ENCODE results near the gene RCSD1.

The RCSD1 gene

GRCh38 chr1:167618366-167618765, 11.7 kb upstream of the RCSD1 start:
- DNase-seq (ENCODE audit: low read depth): no peak

- DNase-seq (ENCODE audit: low read depth): no peak
Measured at GRCh38 chr1:167618789-167619188, 11.2 kb upstream of the RCSD1 start.

DNA sequence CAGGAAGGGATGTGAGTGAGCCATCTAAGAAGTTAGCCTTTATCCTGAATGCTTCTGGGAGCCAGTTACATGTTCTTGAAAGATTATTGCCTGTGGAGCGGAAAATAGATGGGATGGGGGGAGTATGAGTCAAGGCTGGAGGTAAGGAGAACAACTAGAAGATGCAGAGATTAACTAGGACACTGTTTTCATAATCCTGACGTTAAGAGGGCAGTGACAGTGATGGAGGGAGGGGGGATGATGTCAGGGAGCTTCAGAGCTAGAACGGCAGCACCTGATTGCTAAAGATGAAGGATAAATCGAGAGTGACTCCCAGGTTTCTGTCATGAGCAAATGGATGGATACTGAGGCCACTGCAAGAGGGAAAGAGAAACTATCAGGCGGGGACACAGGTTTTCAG, 10.0 kb upstream of the RCSD1 start:
- no peak for DNase-seq (ENCODE audit: low read depth)

GRCh38 chr1:167621780-167622313, 8.2 kb upstream of the RCSD1 start:
- DNase-seq (ENCODE audit: low read depth): no peak

DNA sequence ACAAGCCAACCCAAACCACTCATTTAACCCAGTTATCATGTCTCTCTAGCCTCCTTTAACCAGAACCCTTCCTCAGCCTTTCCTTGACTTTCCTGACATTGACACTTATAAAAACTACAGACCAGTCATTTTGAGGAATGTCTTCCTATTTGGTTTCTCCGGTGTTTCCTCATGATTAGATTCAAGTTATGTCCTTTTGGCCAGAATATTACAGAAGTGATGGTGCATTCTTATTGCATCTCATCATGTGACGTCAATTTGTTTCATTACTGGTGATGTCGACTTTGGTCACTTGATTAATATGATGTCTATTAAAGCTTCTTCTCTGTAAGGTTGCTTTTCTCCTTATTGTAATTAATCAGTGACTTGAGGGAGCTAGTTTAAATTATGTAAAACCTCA, 6.1 kb upstream of the RCSD1 start:
- no peak for DNase-seq (ENCODE audit: low read depth)

DNA sequence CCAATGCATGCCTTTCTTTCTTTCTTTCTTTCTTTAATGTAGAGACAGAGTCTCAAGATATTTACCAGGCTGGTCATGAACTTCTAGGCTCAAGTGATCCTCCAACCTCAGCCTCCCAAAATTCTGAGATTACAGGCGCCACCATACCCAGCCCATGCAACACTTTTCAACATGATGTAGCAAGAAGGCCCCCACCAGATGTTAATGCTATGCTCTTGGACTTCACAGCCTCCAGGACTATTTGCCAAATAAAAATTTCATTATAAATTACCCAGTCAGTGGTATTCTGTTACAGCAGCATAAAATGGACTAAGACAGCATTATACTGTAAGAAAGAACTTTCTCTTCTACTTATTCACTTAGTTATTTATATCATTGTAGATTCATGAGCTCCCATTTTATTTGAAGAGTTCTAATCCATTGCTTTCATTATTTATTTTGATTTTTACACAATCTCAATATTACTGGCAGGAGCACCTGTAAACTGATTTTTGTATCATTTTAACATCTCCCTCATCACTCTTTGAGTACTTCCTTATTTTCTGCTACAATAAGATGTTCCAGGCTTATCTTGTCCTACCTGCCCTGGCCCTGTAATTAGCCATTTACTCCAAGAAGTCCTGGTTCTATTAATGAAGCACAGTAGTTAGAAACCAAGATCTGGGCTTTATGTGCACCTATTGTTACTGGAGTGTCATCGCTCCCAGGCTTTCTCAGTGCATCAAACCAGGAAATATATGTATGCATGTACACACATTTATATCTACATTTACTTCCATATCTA, 4.8 kb upstream of the RCSD1 start:
- DNase-seq (ENCODE audit: low read depth): no peak

- no peak for DNase-seq (ENCODE audit: low read depth)
Measured at GRCh38 chr1:167627615-167627864, 2.5 kb upstream of the RCSD1 start.

- no peak for DNase-seq (ENCODE audit: low read depth)
Measured at GRCh38 chr1:167627865-167628641, 2.0 kb upstream of the RCSD1 start.

GRCh38 chr1:167628741-167629515, 1.1 kb upstream of the RCSD1 start:
- no peak for DNase-seq (ENCODE audit: low read depth)

DNA sequence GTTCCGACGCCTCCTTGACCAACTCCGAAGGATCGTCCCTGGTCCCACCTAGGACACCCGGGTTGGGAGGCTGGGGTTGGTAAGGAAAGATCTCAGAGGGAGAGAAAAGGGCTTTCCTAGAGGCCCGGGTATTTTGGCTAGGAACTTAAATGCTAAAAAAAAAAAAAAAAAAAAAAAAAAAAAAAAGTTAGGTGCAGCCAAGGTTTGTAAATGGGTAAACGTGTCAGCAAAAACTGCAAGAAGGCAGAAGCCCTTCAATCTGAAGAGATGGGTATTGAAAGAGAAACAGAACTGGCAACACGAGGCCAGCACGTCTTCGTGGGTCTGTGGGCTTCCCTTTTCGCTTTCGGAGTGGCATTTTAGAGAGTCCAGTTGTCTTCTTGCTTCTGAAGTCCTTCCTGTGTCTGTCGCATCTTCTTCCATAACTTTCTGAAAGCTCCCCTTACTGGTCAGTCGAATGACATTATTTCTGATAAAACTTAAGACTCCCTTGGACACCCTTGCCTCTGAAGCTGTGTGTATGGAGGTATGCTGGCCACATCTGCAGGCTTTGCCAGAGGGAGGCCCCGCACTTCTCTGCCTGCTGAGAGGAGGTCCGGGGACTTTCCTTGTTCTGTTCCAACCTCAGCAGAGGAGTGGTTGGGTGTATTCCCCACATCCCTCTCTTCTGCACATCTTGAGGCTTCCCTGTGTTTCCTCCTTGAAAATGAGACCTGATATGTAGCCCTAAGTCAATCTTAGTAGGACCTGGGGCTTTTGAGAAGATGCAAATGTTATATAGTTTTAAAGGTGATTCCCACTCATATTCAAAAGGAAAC, 745 bp downstream of the RCSD1 start:
- no peak for DNase-seq (ENCODE audit: low read depth)

- DNase-seq (ENCODE audit: low read depth): no peak
Measured at GRCh38 chr1:167631386-167631935, 1.4 kb downstream of the RCSD1 start.

GRCh38 chr1:167631936-167632614, 2.0 kb downstream of the RCSD1 start:
- DNase-seq (ENCODE audit: low read depth): no peak

- DNase-seq (ENCODE audit: low read depth): no peak
Measured at GRCh38 chr1:167633258-167633944, 3.4 kb downstream of the RCSD1 start.

DNA sequence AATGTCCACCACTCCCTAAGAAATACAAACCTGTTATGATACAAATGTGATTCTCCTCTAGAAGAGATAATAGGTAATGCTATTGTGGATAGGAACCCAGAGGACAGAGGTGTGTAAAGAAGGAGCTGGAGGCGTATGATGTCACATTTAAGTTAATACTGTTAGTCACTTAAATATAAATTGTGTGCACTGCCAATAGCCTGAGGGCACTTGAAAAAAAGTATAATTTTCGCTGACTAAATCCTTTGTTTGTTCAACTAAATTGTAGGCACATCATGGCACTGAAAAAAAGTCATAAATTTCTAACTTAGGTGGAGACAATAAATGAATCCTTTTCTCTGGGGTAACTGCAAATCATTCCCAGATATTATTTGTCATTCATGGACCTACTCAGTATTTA, 4.4 kb downstream of the RCSD1 start:
- DNase-seq (ENCODE audit: low read depth): peak; percentile 30

DNA sequence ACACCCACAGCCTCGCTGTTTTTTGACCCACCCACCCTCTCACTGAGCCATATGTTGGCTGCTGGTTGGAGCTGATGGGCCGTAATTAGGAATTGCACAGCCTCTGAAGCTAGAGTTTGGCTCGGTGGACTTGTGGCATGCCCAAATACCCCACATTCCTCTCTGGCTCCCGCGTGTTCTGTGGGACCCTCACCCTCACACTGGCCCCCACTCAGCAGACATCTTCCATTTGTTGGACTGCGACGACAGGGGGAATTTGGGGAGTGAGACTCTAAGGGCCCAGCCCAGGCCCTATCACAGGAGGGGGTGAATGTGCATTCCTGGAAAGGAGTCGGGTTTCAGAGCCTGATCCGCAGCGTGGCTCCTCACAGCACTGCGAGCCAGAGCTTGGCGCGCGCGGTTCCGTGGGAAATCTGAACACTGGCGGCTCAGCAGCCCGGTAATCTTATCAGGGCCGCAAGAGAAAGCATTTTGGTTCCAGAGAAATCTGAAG, 5.2 kb downstream of the RCSD1 start:
- no peak for DNase-seq (ENCODE audit: low read depth)

- no peak for DNase-seq (ENCODE audit: low read depth)
Measured at GRCh38 chr1:167635941-167636340, 5.9 kb downstream of the RCSD1 start.

GRCh38 chr1:167638064-167638463, 8.0 kb downstream of the RCSD1 start:
- DNase-seq (ENCODE audit: low read depth): no peak

DNA sequence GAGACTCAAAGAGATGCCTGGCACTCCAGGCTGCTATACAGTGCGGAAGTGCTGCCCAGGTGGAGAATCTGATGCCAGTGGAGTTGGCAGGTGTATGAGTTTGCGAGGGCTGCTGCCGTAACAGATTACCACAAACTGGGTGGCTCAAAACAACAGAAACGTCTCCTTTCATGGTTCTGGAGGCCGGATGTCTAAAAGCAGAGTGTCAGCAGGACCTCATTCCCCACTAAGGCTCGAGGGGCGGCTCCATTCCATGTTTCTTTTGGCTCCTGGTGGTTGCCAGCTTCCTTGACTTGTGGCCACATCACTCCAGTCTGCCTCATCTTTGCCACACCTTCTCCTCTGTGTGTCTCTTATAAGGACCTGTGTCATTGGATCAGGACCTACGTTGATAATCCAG, 10.0 kb downstream of the RCSD1 start:
- DNase-seq (ENCODE audit: low read depth): no peak

GRCh38 chr1:167641786-167642500, 11.9 kb downstream of the RCSD1 start:
- no peak for DNase-seq (ENCODE audit: low read depth)

DNA sequence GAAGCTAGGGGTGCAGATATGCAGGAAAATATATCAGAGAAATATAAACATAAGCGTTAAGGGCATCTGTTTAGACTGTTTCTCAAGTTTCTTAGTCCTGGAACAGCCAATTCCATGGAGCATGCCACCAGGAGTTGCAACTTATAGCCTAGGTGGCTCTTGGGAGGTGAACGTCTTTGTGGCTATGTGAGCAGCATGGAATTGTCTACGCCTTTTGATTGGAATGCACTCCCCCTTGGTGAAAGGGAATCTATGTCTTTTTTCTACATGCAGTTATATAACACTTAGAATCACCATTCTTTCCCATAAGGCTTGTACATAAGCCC, 12.4 kb downstream of the RCSD1 start:
- no peak for DNase-seq (ENCODE audit: low read depth)

Measured in ELR (cell line).